A549 (cell line): ENCODE measurements around the gene F13B. TPM values are rescaled to one million over a fixed set of nuclear protein-coding genes. Genes with fewer than 3 reads are reported as not detected.
A peak's percentile ranks its signal among the peaks of the same experiment; 100 is the strongest.

Source experiments
- ATAC-seq, 2 experiments: fragments of 200-7000 bp in 1 of 2; fragments of >200 bp in 1 of 2; cut with Nextera tagmentation in 1 of 2; cut with Tn5 transposase in 1 of 2; 3 replicates each; pipeline versions ENCODE4 v1.8.0 to v1.9.1; 2018 to 2020; ENCODE audit warnings: mild to moderate bottlenecking in 1 of 2, moderate library complexity in 1 of 2
- CTCF ChIA-PET: fragments of 300-600 bp; sonication (Branson Sonifier 250); formaldehyde crosslinking; extraction: SDS; loops from one replicate; lab custom pipeline; 2021; ENCODE audit warnings: antibody characterized with exemption, inconsistent platforms; lab: Yijun Ruan, JAX
- POLR2A ChIA-PET: fragments of 350-600 bp; formaldehyde crosslinking; extraction: SDS; loops from one replicate; lab custom pipeline; 2021; ENCODE audit warnings: antibody characterized with exemption, inconsistent platforms; lab: Yijun Ruan, JAX
- DNase-seq, 2 experiments: peaks; one replicate each; pipeline versions ENCODE4 v3.0.0 to v3.0.0-alpha.2; 2011 to 2016; ENCODE audit warnings: low read depth in 1 of 2, low spot score in 1 of 2
- FAIRE-seq: peaks from 2 replicates; lab custom pipeline; 2011; peaks lifted over from hg19 to GRCh38; lab: Jason Lieb, UNC
- H3K27ac ChIP-seq, 2 experiments: fragments of >200 bp; sonication (Bioruptor Twin); formaldehyde crosslinking; 3 replicates each; pipeline ENCODE4 v1.5.1; 2016 to 2017
- H3K4me1 ChIP-seq: fragments of >200 bp; sonication (Bioruptor Twin); formaldehyde crosslinking; 3 replicates; pipeline ENCODE4 v1.6.1; 2016
- H3K4me2 ChIP-seq: fragments of >200 bp; sonication (Bioruptor Twin); formaldehyde crosslinking; 3 replicates; pipeline ENCODE4 v1.6.1; 2016
- H3K4me3 ChIP-seq: fragments of >200 bp; sonication (Bioruptor Twin); formaldehyde crosslinking; 3 replicates; pipeline ENCODE4 v1.5.1; 2016
- H3K9me3 ChIP-seq: fragments of >200 bp; sonication (Bioruptor Twin); formaldehyde crosslinking; 3 replicates; pipeline ENCODE4 v1.6.1; 2016
- BHLHE40 ChIP-seq: IDR thresholded peaks from 2 replicates; pipeline ENCODE4 v1.6.1; 2012; ENCODE audit warnings: low read depth, low read length, inconsistent platforms
- CEBPB ChIP-seq, 2 experiments: fragments of >200 bp in 1 of 2; sonication (Bioruptor Twin) in 1 of 2; formaldehyde crosslinking in 1 of 2; IDR thresholded peaks; 2 replicates each; pipeline ENCODE4 v1.6.1; 2012 to 2016
- EP300 ChIP-seq, 2 experiments: fragments of >200 bp; sonication (Bioruptor Twin); formaldehyde crosslinking; IDR thresholded peaks; 2 replicates in 1 of 2; 3 replicates in 1 of 2; pipeline ENCODE4 v1.6.1; 2016 to 2017
- ESRRA ChIP-seq: fragments of 150-350 bp; IDR thresholded peaks from 2 replicates; pipeline ENCODE4 v1.6.1; 2014; ENCODE audit warnings: mild to moderate bottlenecking, low read length, borderline replicate concordance
- FOSL2 ChIP-seq, 2 experiments: fragments of 450-650 bp in 1 of 2; fragments of >200 bp in 1 of 2; sonication (Bioruptor Twin) in 1 of 2; formaldehyde crosslinking; IDR thresholded peaks; 2 replicates each; pipeline versions ENCODE4 v1.5.0 to v1.6.1; 2016 to 2020; ENCODE audit warnings: mild to moderate bottlenecking in 1 of 2, moderate library complexity in 1 of 2
- GATA3 ChIP-seq: IDR thresholded peaks from 2 replicates; pipeline ENCODE4 v1.6.1; 2012; ENCODE audit warnings: borderline replicate concordance
- HDAC2 ChIP-seq: fragments of 200-600 bp; sonication (generic); IDR thresholded peaks from 2 replicates; pipeline ENCODE4 v1.6.1; 2016
- HEYL ChIP-seq: fragments of 250-450 bp; sonication (Bioruptor Pico); IDR thresholded peaks from 2 replicates; pipeline ENCODE4 v1.8.0; 2021; ENCODE audit warnings: mild to moderate bottlenecking, moderate library complexity
- HMGXB4 ChIP-seq: fragments of 250-450 bp; sonication (Bioruptor Pico); IDR thresholded peaks from 2 replicates; pipeline ENCODE4 v1.5.0; 2021; ENCODE audit warnings: mild to moderate bottlenecking, moderate library complexity, borderline replicate concordance
- JUN ChIP-seq, 2 experiments: fragments of >200 bp; sonication (Bioruptor Twin); formaldehyde crosslinking; IDR thresholded peaks; 2 replicates in 1 of 2; 3 replicates in 1 of 2; pipeline ENCODE4 v1.6.1; 2016 to 2017
- JUNB ChIP-seq: fragments of >200 bp; sonication (Bioruptor Twin); formaldehyde crosslinking; IDR thresholded peaks from 2 replicates; pipeline ENCODE4 v1.6.1; 2016
- MAFK ChIP-seq: fragments of 450-650 bp; IDR thresholded peaks from 2 replicates; pipeline ENCODE4 v1.6.1; 2014; ENCODE audit not compliant: partially characterized antibody
- MAZ ChIP-seq: fragments of 150-350 bp; IDR thresholded peaks from 2 replicates; pipeline ENCODE4 v1.6.1; 2014; ENCODE audit warnings: antibody characterized with exemption, low read depth, low read length, borderline replicate concordance
- MYC ChIP-seq: IDR thresholded peaks from 2 replicates; pipeline ENCODE4 v1.6.1; 2012; ENCODE audit warnings: mild to moderate bottlenecking, inconsistent platforms, low read length, improper control_type of control experiment, borderline replicate concordance
- NFE2L2 ChIP-seq: fragments of 150-350 bp; conservative IDR thresholded peaks from 2 replicates; pipeline ENCODE4 v1.6.1; 2014; ENCODE audit warnings: low read length
- RARB ChIP-seq: fragments of 250-450 bp; sonication (Bioruptor Pico); IDR thresholded peaks from 2 replicates; pipeline ENCODE4 v1.8.0; 2021; ENCODE audit warnings: mild to moderate bottlenecking, moderate library complexity
- RNF2 ChIP-seq: fragments of 200-600 bp; sonication (generic); IDR thresholded peaks from 2 replicates; pipeline ENCODE4 v1.6.1; 2016; ENCODE audit warnings: low read depth, mild to moderate bottlenecking, antibody characterized with exemption, moderate library complexity, borderline replicate concordance
- SMC3 ChIP-seq: fragments of >200 bp; sonication (Bioruptor Twin); formaldehyde crosslinking; IDR thresholded peaks from 3 replicates; pipeline ENCODE4 v1.6.1; 2018; ENCODE audit warnings: inconsistent platforms
- SREBF2 ChIP-seq: fragments of 450-650 bp; IDR thresholded peaks from 2 replicates; pipeline ENCODE4 v1.6.1; 2014; ENCODE audit warnings: mild to moderate bottlenecking, moderate library complexity
- ZFP36 ChIP-seq: fragments of 450-650 bp; IDR thresholded peaks from 2 replicates; pipeline ENCODE4 v1.6.1; 2014; ENCODE audit warnings: borderline replicate concordance; ENCODE audit not compliant: partially characterized antibody
- WGBS: methylation state at CpG from one replicate; pipeline ENCODE4 v1.1.6; 2017; ENCODE audit errors: missing lambda C conversion rate; 5-methylcytosine and 5-hydroxymethylcytosine counted together
- polyA plus RNA-seq, 4 experiments: library from polyadenylated mRNA; depleted of rRNA in 3 of 4; stranded (reverse); fragments of >200 nt; fragmentation: RNase III in 1 of 4; extraction: RNeasy Plus Mini Kit Qiagen cat#74134 plus additional on column Dnase treatment in 1 of 4; gene quantifications; 2 replicates in 3 of 4; 3 replicates in 1 of 4; pipeline ENCODE4 v1.2.3, GENCODE V29; 2011 to 2017
- TF ChIP-seq, protein P1 (sequence below): fragments of >200 bp; sonication (Bioruptor Twin); formaldehyde crosslinking; IDR thresholded peaks from 2 replicates; pipeline ENCODE4 v1.6.1; 2016
- TF ChIP-seq, protein P2 (sequence below): fragments of 450-650 bp; IDR thresholded peaks from 2 replicates; pipeline ENCODE4 v1.6.1; 2014; ENCODE audit warnings: antibody characterized with exemption

Gene F13B
- polyA plus RNA-seq, 2 of the 4 experiments (the other 2 are of a cell fraction), result 0.19 to 0.75 TPM

GRCh38 chr1:197024460-197024859 lies 42.6 kb downstream of the F13B start:
- Histone ChIP-seq H3K27ac (peak overlapping the region; percentile 56 to 70; a peak in 4 of 6 replicates), H3K4me2 (peak overlapping the region; percentile 27), H3K4me3 (no peak overlapping the region), H3K4me1 (peaks cover 18% of the 10 kb centered on the region), H3K9me3 (no peaks in the 10 kb centered on the region)
- ChIA-PET POLR2A (interaction anchor here (0.7 kb wide), 1 partner anchor 19 kb away, joined by 3 read pairs; no protein-coding TSS in a partner anchor), CTCF (interaction anchor here (1.3 kb wide), 1 partner anchor 11 kb away, joined by 6 read pairs; no protein-coding TSS in a partner anchor)
- ATAC-seq, result peak; percentile 70 to 79
- 3% methylated on average over 1 of the region's 1 CpG for WGBS
- TF ChIP-seq GATA3 (peak; percentile 80), NFE2L2 (peak; percentile 49), EP300 (IDR thresholded peaks at IDR 0.05) (peak; percentile 30 to 33; a peak in 2 of 5 replicates), SMC3 (no peak), CEBPB (IDR thresholded peaks at IDR 0.05) (peak; percentile 75 to 77), BHLHE40 (no peak), MAFK (peak; percentile 98), RARB (CRISPR knock-in tag) (no peak), JUNB (0 out of 2 replicates have a peak, but pooled peaks have one; percentile 28), HMGXB4 (CRISPR knock-in tag) (no peak), FOSL2 (IDR thresholded peaks at IDR 0.05) (no peak), FOSL2 (CRISPR knock-in tag; IDR thresholded peaks at IDR 0.05) (peak; percentile 49), MYC (no peak)
- TF ChIP-seq, protein P1, sequence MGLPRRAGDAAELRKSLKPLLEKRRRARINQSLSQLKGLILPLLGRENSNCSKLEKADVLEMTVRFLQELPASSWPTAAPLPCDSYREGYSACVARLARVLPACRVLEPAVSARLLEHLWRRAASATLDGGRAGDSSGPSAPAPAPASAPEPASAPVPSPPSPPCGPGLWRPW, result peak; percentile 79; the same call in 1 of the 2 replicates
- no peak for FAIRE-seq
- peak in 1 of 2 experiments; percentile 78 for DNase-seq

GRCh38 chr1:197021716-197022115 lies 45.3 kb downstream of the F13B start:
- ATAC-seq, result no peak
- FAIRE-seq, result no peak
- ChIA-PET POLR2A (no interaction called here), CTCF (no interaction called here)
- Histone ChIP-seq H3K4me2 (no peak overlapping the region), H3K4me3 (no peak overlapping the region), H3K27ac (no peak overlapping the region), H3K4me1 (peaks cover 6% of the 10 kb centered on the region; the same call in 2 of the 3 replicates), H3K9me3 (no peaks in the 10 kb centered on the region)
- no peak for DNase-seq
- 80% methylated on average over 4 of the region's 4 CpGs for WGBS
- TF ChIP-seq JUN (IDR thresholded peaks at IDR 0.05), result no peak
- TF ChIP-seq MAZ, result no peak
- TF ChIP-seq ZFP36, result no peak
- TF ChIP-seq HEYL (CRISPR knock-in tag), result no peak

- H3K4me3 ChIP-seq, result no peak overlapping the region
- DNase-seq, result no peak
- WGBS, result 81% methylated on average over 8 of the region's 8 CpGs
- no peak overlapping the region for H3K27ac ChIP-seq
- H3K9me3 ChIP-seq, result no peaks in the 10 kb centered on the region
- no peak for FAIRE-seq
- TF ChIP-seq SMC3 (no peak), RNF2 (no peak), ESRRA (no peak), SREBF2 (no peak), HDAC2 (no peak), MAZ (no peak)
- TF ChIP-seq, protein P2, sequence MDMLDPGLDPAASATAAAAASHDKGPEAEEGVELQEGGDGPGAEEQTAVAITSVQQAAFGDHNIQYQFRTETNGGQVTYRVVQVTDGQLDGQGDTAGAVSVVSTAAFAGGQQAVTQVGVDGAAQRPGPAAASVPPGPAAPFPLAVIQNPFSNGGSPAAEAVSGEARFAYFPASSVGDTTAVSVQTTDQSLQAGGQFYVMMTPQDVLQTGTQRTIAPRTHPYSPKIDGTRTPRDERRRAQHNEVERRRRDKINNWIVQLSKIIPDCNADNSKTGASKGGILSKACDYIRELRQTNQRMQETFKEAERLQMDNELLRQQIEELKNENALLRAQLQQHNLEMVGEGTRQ, result no peak
- POLR2A ChIA-PET, result no interaction called here
- CTCF ChIA-PET, result no interaction called here
- ATAC-seq, result no peak
- no peaks in the 10 kb centered on the region for H3K4me1 ChIP-seq
- H3K4me2 ChIP-seq, result no peak overlapping the region
These were observed 49.4 kb downstream of the F13B start for GRCh38 chr1:197017558-197018146.
